Measurements from ENCODE around the gene MRPL55.

The MRPL55 gene

DNA sequence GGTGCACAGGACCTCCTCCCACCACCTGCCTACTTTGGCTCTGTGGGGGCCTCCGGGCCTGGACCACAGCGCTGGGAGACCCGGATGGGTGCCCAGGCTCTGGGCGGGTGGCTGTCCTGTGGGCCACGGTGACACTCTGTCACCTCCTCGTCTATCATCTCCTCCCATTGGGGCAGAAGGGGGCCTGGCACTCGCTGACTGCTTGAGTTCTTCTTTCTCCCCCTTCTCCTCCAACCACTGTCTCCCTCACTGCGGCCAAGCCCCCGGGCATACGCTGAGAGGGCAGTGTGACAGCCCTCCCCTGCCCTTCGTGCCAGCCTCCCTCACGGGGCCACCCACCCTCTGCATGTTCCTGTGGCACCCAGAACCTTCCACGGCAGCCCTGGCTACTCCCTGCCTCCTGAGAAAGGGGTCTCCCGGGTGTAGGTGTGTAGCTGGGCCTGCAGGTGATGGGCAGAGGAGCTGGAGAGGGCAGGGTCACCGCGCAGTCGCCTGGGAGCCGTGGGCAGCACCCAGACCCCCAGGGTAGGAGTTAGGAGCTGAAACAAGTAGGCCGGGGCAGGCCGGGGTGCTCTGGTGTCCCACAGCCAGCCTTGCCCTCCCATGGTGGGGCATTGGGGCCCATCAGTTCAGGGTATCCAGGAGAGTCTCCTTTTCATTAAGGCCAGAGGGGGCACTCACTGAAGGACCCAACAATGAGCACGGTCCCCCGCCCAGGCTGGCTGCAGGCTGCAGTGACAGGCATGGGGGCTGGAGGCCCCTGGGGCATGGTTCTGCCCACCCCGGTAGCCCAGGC lies 35.8 kb downstream of the MRPL55 start:
- no peak overlapping the region for H3K4me3 ChIP-seq (ENCODE audit: low read depth, low read length)
- DNase-seq (ENCODE audit: low read depth): no peak
- no peak for TF ChIP-seq MAX (IDR thresholded peaks at IDR 0.05; ENCODE audit: low read depth, low read length)
- TF ChIP-seq POLR2A (IDR thresholded peaks at IDR 0.05; ENCODE audit: extremely low read depth, insufficient read length): no peak
- TF ChIP-seq MYC (IDR thresholded peaks at IDR 0.05; ENCODE audit: low read depth, low read length): no peak
- no peak for TF ChIP-seq CTCF (IDR thresholded peaks at IDR 0.05; ENCODE audit: low read depth, low read length)

DNA sequence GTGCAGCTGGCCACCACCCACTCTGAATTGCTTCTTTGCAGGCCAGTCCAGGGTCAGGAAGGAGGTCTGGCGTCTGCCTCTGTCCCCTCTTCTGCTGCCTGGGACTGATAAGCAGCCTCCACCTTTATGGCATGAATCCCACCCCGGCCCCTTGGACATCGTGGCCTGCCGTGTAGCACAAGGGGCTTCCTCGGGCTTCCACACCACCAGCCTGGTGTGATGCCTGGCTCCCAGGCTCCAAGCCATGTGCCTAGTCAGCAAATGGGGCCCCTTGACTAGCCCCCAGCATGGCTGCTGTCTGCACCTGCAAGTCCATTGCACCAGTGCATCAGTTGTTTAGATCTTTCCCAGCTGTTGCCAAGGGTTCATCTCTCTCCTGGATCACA lies 36.4 kb downstream of the MRPL55 start:
- no peak for DNase-seq (ENCODE audit: low read depth)
- TF ChIP-seq MYC (IDR thresholded peaks at IDR 0.05; ENCODE audit: low read depth, low read length): no peak
- TF ChIP-seq MAX (IDR thresholded peaks at IDR 0.05; ENCODE audit: low read depth, low read length): no peak
- no peak overlapping the region for H3K4me3 ChIP-seq (ENCODE audit: low read depth, low read length)

DNA sequence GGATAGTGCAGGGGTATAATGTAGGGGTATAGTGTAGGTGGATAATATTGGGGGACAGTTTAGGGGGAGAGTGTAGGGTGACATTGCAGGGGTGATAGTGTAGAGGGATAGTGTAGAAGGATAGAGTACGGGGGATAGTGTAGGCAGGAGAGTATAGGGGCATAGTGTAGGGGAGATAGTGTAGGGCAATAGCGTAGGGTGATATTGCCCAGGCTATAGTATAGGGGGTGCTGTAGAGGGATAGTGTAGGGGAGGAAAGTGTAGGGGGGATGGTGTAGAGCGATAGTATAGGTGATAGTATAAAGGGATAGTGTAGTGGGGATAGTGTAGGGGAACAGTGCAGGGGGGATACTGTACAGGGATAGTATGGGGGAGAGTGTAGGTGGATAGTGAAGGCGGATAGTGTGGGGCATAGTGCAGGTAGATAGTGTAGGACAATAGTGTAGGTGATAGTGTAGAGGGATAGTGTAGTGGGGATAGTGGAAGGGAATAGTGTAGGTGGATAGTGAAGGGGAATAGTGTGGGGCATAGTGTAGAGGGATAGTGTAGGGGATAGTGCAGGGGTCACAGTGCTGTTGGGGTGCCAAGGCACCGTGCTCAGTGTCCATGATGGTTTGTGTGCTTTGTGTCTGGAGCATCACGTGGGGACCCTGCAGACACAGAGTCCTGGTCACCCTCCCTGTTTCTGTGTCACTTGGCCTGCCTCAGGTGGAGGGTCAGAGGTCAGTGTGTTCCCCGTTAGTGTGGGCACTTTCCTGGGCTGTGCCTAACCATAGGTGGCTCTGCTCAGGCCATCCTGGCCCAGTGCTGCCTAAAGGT lies 37.1 kb downstream of the MRPL55 start:
- H3K4me3 ChIP-seq (ENCODE audit: low read depth, low read length): no peak overlapping the region
- DNase-seq (ENCODE audit: low read depth): no peak
- TF ChIP-seq CTCF (IDR thresholded peaks at IDR 0.05; ENCODE audit: low read depth, low read length) (no peak), MAX (IDR thresholded peaks at IDR 0.05; ENCODE audit: low read depth, low read length) (no peak), POLR2A (IDR thresholded peaks at IDR 0.05; ENCODE audit: extremely low read depth, insufficient read length) (no peak), MYC (IDR thresholded peaks at IDR 0.05; ENCODE audit: low read depth, low read length) (no peak)

DNA sequence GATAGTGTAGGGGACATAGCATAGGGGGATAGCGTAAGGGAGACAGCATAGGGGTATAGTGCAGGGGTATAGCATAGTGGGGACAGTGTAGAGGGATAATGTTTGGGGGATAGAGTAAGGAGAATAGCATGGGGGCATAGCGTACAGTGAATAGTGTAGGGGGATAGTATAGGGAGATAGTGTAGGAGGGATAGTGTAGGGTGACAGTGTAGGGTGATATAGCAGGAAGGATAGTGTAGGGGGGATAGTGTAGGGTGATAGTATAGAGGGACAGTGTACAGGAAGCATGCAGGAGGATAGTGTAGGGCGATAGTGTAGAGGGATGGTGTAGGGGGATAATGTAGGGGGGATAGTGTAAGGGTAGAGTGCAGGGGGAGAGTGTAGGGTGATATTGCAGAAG lies 38.2 kb downstream of the MRPL55 start:
- no peak for DNase-seq (ENCODE audit: low read depth)
- H3K4me3 ChIP-seq (ENCODE audit: low read depth, low read length): no peak overlapping the region
- TF ChIP-seq MAX (IDR thresholded peaks at IDR 0.05; ENCODE audit: low read depth, low read length) (no peak), MYC (IDR thresholded peaks at IDR 0.05; ENCODE audit: low read depth, low read length) (no peak), POLR2A (IDR thresholded peaks at IDR 0.05; ENCODE audit: extremely low read depth, insufficient read length) (no peak)

DNA sequence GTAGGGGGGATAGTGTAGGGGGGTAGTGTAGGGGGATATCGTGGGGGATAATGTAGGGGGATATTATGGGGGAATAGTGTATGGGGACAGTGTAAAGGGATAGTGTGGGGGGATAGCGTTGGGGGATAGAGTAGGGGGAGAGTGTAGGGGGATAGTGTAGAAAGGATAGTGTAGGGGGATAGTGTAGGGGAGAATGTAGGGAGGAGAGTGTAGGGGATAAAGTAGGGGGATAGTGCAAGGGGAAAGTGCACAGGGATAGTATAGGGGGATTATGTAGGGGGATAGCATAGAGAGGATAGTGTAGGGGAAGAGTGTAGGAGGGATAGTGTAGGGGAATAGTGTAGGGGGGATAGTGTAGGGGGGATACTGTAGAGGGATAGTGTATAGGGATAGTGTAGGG lies 38.9 kb downstream of the MRPL55 start:
- no peak for TF ChIP-seq MYC (IDR thresholded peaks at IDR 0.05; ENCODE audit: low read depth, low read length)
- TF ChIP-seq POLR2A (IDR thresholded peaks at IDR 0.05; ENCODE audit: extremely low read depth, insufficient read length): no peak
- no peak for TF ChIP-seq MAX (IDR thresholded peaks at IDR 0.05; ENCODE audit: low read depth, low read length)
- no peak for TF ChIP-seq CTCF (IDR thresholded peaks at IDR 0.05; ENCODE audit: low read depth, low read length)

GRCh38 chr1:228068359-228068758 lies 40.7 kb downstream of the MRPL55 start:
- no peak for TF ChIP-seq POLR2A (IDR thresholded peaks at IDR 0.05; ENCODE audit: extremely low read depth, insufficient read length)
- no peak for TF ChIP-seq CTCF (IDR thresholded peaks at IDR 0.05; ENCODE audit: low read depth, low read length)
- TF ChIP-seq MAX (IDR thresholded peaks at IDR 0.05; ENCODE audit: low read depth, low read length): no peak
- no peak for DNase-seq (ENCODE audit: low read depth)
- H3K4me3 ChIP-seq (ENCODE audit: low read depth, low read length): no peak overlapping the region

More for the DNA sequence above, 38.9 kb downstream of the MRPL55 start:
- no peak for DNase-seq (ENCODE audit: low read depth)
- H3K4me3 ChIP-seq (ENCODE audit: low read depth, low read length): no peak overlapping the region
